ENCODE measurements around the gene RAB5IF. TPM values are rescaled to one million over a fixed set of nuclear protein-coding genes. Genes with fewer than 3 reads are reported as not detected.

RAB5IF gene
- total and polyA plus RNA-seq, 10 of the 15 experiments (the other 5 are each of a cell fraction or from before 2014, with no cell fraction given) = 19.4 to 246 (median 92.0) TPM

- no peak overlapping the region for H2AFZ ChIP-seq (ENCODE audit: control insufficient read depth, low read depth, low read length)
- CTCF ChIA-PET = interaction anchor here (0.6 kb wide), 1 partner anchor 170 kb away, joined by 3 read pairs; no protein-coding TSS in a partner anchor
- no peaks in the 10 kb centered on the region for H3K36me3 ChIP-seq (ENCODE audit: control insufficient read depth in 2 of 2, insufficient read depth in 2 of 2, low read length in 1 of 2)
- no peak overlapping the region for H3K4me2 ChIP-seq (ENCODE audit: control insufficient read depth, insufficient read depth)
- no TSS peak for BruUV-seq (replicated peaks)
- SMC1A ChIA-PET (ENCODE audit: uncharacterized antibody, unreplicated experiment) = no interaction called here
- H3K4me3 ChIP-seq = no peak overlapping the region
- in situ Hi-C loops (cut with MboI) = no loop called here
- no peak overlapping the region for H3K27ac ChIP-seq (ENCODE audit: control insufficient read depth, insufficient read depth)
- H3K9me3 ChIP-seq (replicated peaks; ENCODE audit: control insufficient read depth, insufficient read depth, low read length) = no peaks in the 10 kb centered on the region
- H3K79me2 ChIP-seq (ENCODE audit: control insufficient read depth, insufficient read depth, low read length) = no peaks in the 10 kb centered on the region
- intact Hi-C loops (cut with micrococcal nuclease; ENCODE audit: unreplicated experiment) = no loop called here
- no peaks in the 10 kb centered on the region for H4K20me1 ChIP-seq (ENCODE audit: control insufficient read depth, insufficient read depth)
- FAIRE-seq = no peak
- POLR2A ChIA-PET = no interaction called here
- no peaks in the 10 kb centered on the region for H3K27me3 ChIP-seq (replicated peaks in 1 of 2; ENCODE audit: control insufficient read depth in 2 of 2, insufficient read depth in 2 of 2, low read length in 1 of 2)
- 27% methylated on average over 6 of the region's 6 CpGs for WGBS (ENCODE audit: insufficient coverage, insufficient replicate concordance, low lambda C conversion rate, missing lambda C conversion rate)
- peaks cover 16% of the 10 kb centered on the region for H3K4me1 ChIP-seq (ENCODE audit: control insufficient read depth, insufficient read depth, low read length)
- no peak for DNase-seq (ENCODE audit: low read depth, low spot score)
- H3K9ac ChIP-seq (ENCODE audit: control insufficient read depth, insufficient read depth, low read length) = no peak overlapping the region
- ATAC-seq = no peak
- no peak for TF ChIP-seq RB1 (IDR thresholded peaks at IDR 0.05; ENCODE audit: borderline replicate concordance)
- no peak for TF ChIP-seq BRCA1 (IDR thresholded peaks at IDR 0.05; ENCODE audit: low read depth, low read length)
- no peak for TF ChIP-seq BMI1 (IDR thresholded peaks at IDR 0.05; ENCODE audit: borderline replicate concordance)
- no peak for TF ChIP-seq ATF2 (IDR thresholded peaks at IDR 0.05; ENCODE audit: low read length)
- no peak for TF ChIP-seq RFX5 (IDR thresholded peaks at IDR 0.05; ENCODE audit: low read depth, low read length)
- TF ChIP-seq WRNIP1 (IDR thresholded peaks at IDR 0.05; ENCODE audit: borderline replicate concordance, low read depth, low read length) = no peak
- no peak for TF ChIP-seq NFXL1 (IDR thresholded peaks at IDR 0.05; ENCODE audit: borderline replicate concordance)
- no peak for TF ChIP-seq BCLAF1 (IDR thresholded peaks at IDR 0.05)
- TF ChIP-seq CREM (IDR thresholded peaks at IDR 0.05; ENCODE audit: low read depth) = no peak
- no peak for TF ChIP-seq SUPT20H (IDR thresholded peaks at IDR 0.05; ENCODE audit: borderline replicate concordance, control insufficient read depth, low read depth, low read length)
- no peak for TF ChIP-seq PAX8 (IDR thresholded peaks at IDR 0.05)
- no peak for TF ChIP-seq TCF7 (IDR thresholded peaks at IDR 0.05; ENCODE audit: borderline replicate concordance)
- no peak for TF ChIP-seq RCOR1 (conservative IDR thresholded peaks at IDR 0.05; ENCODE audit: low read depth, low read length)
- no peak for TF ChIP-seq ZSCAN29 (IDR thresholded peaks at IDR 0.05)
- no peak for TF ChIP-seq MYB (IDR thresholded peaks at IDR 0.05; ENCODE audit: borderline replicate concordance, low read depth, low read length)
- no peak for TF ChIP-seq SRF (IDR thresholded peaks at IDR 0.05; ENCODE audit: low read depth in 2 of 2, low read length in 2 of 2)
- no peak for TF ChIP-seq SPI1 (IDR thresholded peaks at IDR 0.05; ENCODE audit: borderline replicate concordance, insufficient read depth, low read depth, low read length)
- no peak for TF ChIP-seq USF2 (IDR thresholded peaks at IDR 0.05; ENCODE audit: borderline replicate concordance, low read depth, low read length)
- no peak for TF ChIP-seq POLR2A (IDR thresholded peaks at IDR 0.05; ENCODE audit: low read depth, low read length)
- no peak for TF ChIP-seq ATF3 (IDR thresholded peaks at IDR 0.05; ENCODE audit: borderline replicate concordance, extremely low read depth, low read depth, low read length)
- RAD21 ChIA-PET (ENCODE audit: unreplicated experiment) = interaction anchor here (0.6 kb wide), 1 partner anchor 111 kb away, joined by 3 read pairs; no protein-coding TSS in a partner anchor
Measured at GRCh38 chr20:36642136-36642535, 36.6 kb downstream of the RAB5IF start.

All from GM12878 (cell line).